ENCODE results near the gene SPG11. TPM values are rescaled to one million over a fixed set of nuclear protein-coding genes. Genes with fewer than 3 reads are reported as not detected.

Gene SPG11
- total and polyA plus RNA-seq, 2 of the 13 experiments (the other 11 are each of a cell fraction or from before 2014, with no cell fraction given): 31.5 to 40.7 TPM

- TF ChIP-seq SNAPC4 (CRISPR knock-in tag; IDR thresholded peaks at IDR 0.05) (peak; percentile 23; the same call in 1 of the 2 replicates), HCFC1 (IDR thresholded peaks at IDR 0.05; ENCODE audit: low read depth, low read length) (no peak), KLF11 (CRISPR knock-in tag; IDR thresholded peaks at IDR 0.05) (no peak), HMGXB4 (CRISPR knock-in tag; IDR thresholded peaks at IDR 0.05; ENCODE audit: borderline replicate concordance in 1 of 2, low read depth in 1 of 2) (peak; percentile 55 to 76; a peak in 3 of 4 replicates), HIC2 (CRISPR knock-in tag; IDR thresholded peaks at IDR 0.05; ENCODE audit: low read depth) (peak; percentile 34; the same call in 1 of the 2 replicates), MTERF4 (CRISPR knock-in tag; IDR thresholded peaks at IDR 0.05) (no peak; the same call in 1 of the 2 replicates), ZBTB49 (CRISPR knock-in tag; IDR thresholded peaks at IDR 0.05; ENCODE audit: borderline replicate concordance) (no peak), KLF12 (CRISPR knock-in tag; IDR thresholded peaks at IDR 0.05; ENCODE audit: borderline replicate concordance) (0 out of 2 replicates have a peak, but pooled peaks have one; percentile 8), TP53 (CRISPR knock-in tag; conservative IDR thresholded peaks at IDR 0.05) (no peak), MED13 (CRISPR knock-in tag; IDR thresholded peaks at IDR 0.05) (no peak), ZBTB21 (CRISPR knock-in tag; IDR thresholded peaks at IDR 0.05) (peak; percentile 39; the same call in 1 of the 2 replicates), ZNF101 (CRISPR knock-in tag; IDR thresholded peaks at IDR 0.05; ENCODE audit: borderline replicate concordance, low read depth) (no peak), CREM (IDR thresholded peaks at IDR 0.05) (no peak), CREM (CRISPR knock-in tag; IDR thresholded peaks at IDR 0.05) (no peak)
Observed at GRCh38 chr15:44536302-44536961, 127.0 kb downstream of the SPG11 start (continued).
